Endothelial cell of umbilical vein (primary cell): ENCODE measurements around the gene TTC21A. TPM values are rescaled to one million over a fixed set of nuclear protein-coding genes. Genes with fewer than 3 reads are reported as not detected.

ENCODE experiments used
- BruUV-seq: library from RNA; stranded (reverse); fragments of 400-500 nt; replicated peaks from 2 replicates; lab custom pipeline; 2021; lab: Mats Ljungman, UMichigan
- CTCF ChIA-PET: fragments of 300-600, 350-600 bp; sonication (Branson Sonifier 250); formaldehyde crosslinking; loops from one replicate; lab custom pipeline; 2021; ENCODE audit warnings: antibody characterized with exemption, inconsistent platforms; lab: Charles Lee
- POLR2A ChIA-PET: fragments of 300-600, 350-600 bp; sonication (Branson Sonifier 250); formaldehyde crosslinking; loops from one replicate; lab custom pipeline; 2021; ENCODE audit warnings: antibody characterized with exemption, inconsistent platforms; lab: Charles Lee
- DNase-seq: peaks from one replicate; pipeline ENCODE4 v3.0.0-alpha.2; 2011; ENCODE audit warnings: low read depth, low spot score
- FAIRE-seq: peaks from 2 replicates; lab custom pipeline; 2011; peaks lifted over from hg19 to GRCh38; lab: Jason Lieb, UNC
- H2AFZ ChIP-seq: 2 replicates; pipeline ENCODE4 v1.6.0; 2012; ENCODE audit warnings: low read depth, low read length, control low read depth, inconsistent platforms
- H3K27ac ChIP-seq: 2 replicates; pipeline ENCODE4 v1.5.1; 2011; ENCODE audit warnings: low read depth, mild to moderate bottlenecking, control low read depth, low read length, moderate library complexity; ENCODE audit not compliant: insufficient read depth
- H3K27me3 ChIP-seq, 2 experiments: 2 replicates each; pipeline versions ENCODE4 v1.6.0 to v1.6.1; 2011; ENCODE audit warnings: low read length in 2 of 2, mixed read lengths in 1 of 2; ENCODE audit not compliant: control insufficient read depth in 2 of 2, insufficient read depth in 2 of 2
- H3K36me3 ChIP-seq, 2 experiments: 2 replicates in 1 of 2; 3 replicates in 1 of 2; pipeline ENCODE4 v1.5.1; 2011; ENCODE audit warnings: low read length in 2 of 2, mild to moderate bottlenecking in 1 of 2, moderate library complexity in 1 of 2; ENCODE audit not compliant: control insufficient read depth in 2 of 2, insufficient read depth in 2 of 2; ENCODE audit errors: extremely low read depth in 1 of 2
- H3K4me1 ChIP-seq: 3 replicates; pipeline ENCODE4 v1.5.1; 2011; ENCODE audit warnings: mild to moderate bottlenecking, low read length; ENCODE audit not compliant: control insufficient read depth, insufficient read depth; ENCODE audit errors: extremely low read depth
- H3K4me2 ChIP-seq: 2 replicates; pipeline ENCODE4 v1.6.1; 2011; ENCODE audit warnings: low read length, control low read depth, mixed read lengths; ENCODE audit not compliant: insufficient read depth
- H3K4me3 ChIP-seq, 3 experiments: fragments of 200-600 bp in 1 of 3; sonication (generic), shearing (Covaris generic) in 1 of 3; replicated peaks in 1 of 3; 2 replicates each; pipeline ENCODE4 v1.5.1; 2011 to 2016; ENCODE audit warnings: control low read depth in 3 of 3, low read length in 3 of 3, mild to moderate bottlenecking in 2 of 3, inconsistent platforms in 1 of 3, low read depth in 1 of 3, moderate library complexity in 1 of 3; ENCODE audit not compliant: insufficient read depth in 1 of 3
- H3K79me2 ChIP-seq: 2 replicates; pipeline ENCODE4 v1.6.0; 2012; ENCODE audit warnings: low read length, inconsistent platforms; ENCODE audit not compliant: control insufficient read depth, insufficient read depth
- H3K9ac ChIP-seq: replicated peaks from 2 replicates; pipeline ENCODE3; 2011; ENCODE audit warnings: low read length, control low read depth; ENCODE audit not compliant: insufficient read depth; ENCODE audit errors: extremely low read depth
- H3K9me1 ChIP-seq: replicated peaks from 3 replicates; pipeline ENCODE4 v1.6.0; 2011; ENCODE audit warnings: mild to moderate bottlenecking, low read length; ENCODE audit not compliant: control insufficient read depth, insufficient read depth; ENCODE audit errors: extremely low read depth
- H3K9me3 ChIP-seq: replicated peaks from 2 replicates; pipeline ENCODE4 v1.5.1; 2012; ENCODE audit warnings: low read length, inconsistent platforms; ENCODE audit not compliant: control insufficient read depth, insufficient read depth
- H4K20me1 ChIP-seq: replicated peaks from 2 replicates; pipeline ENCODE3; 2011; ENCODE audit warnings: mild to moderate bottlenecking, low read length; ENCODE audit not compliant: control insufficient read depth, insufficient read depth; ENCODE audit errors: extremely low read depth
- CTCF ChIP-seq, 2 donors: IDR thresholded peaks; 1 replicate in 1 of 2; 2 replicates in 1 of 2; pipeline ENCODE4 v1.5.1; 2011; ENCODE audit warnings: low read length in 2 of 2, mild to moderate bottlenecking in 2 of 2, moderate library complexity in 2 of 2, control low read depth in 1 of 2, inconsistent platforms in 1 of 2, low read depth in 1 of 2; ENCODE audit not compliant: insufficient read depth in 1 of 2; ENCODE audit errors: extremely low read depth in 1 of 2
- FOS ChIP-seq: IDR thresholded peaks from 2 replicates; pipeline ENCODE4 v1.6.1; 2011; ENCODE audit warnings: mild to moderate bottlenecking, low read length, moderate library complexity, borderline replicate concordance; ENCODE audit not compliant: insufficient read depth
- GATA2 ChIP-seq: IDR thresholded peaks from 2 replicates; pipeline ENCODE4 v1.7.0; 2011; ENCODE audit warnings: low read depth, mild to moderate bottlenecking, moderate library complexity, mixed read lengths, low read length; ENCODE audit not compliant: insufficient read length, insufficient read depth
- JUN ChIP-seq: IDR thresholded peaks from 2 replicates; pipeline ENCODE4 v1.6.1; 2011; ENCODE audit warnings: borderline replicate concordance, low read depth; ENCODE audit not compliant: insufficient read length, insufficient read depth
- POLR2A ChIP-seq: IDR thresholded peaks from 2 replicates; pipeline ENCODE4 v1.6.1; 2012; ENCODE audit warnings: low read depth, mild to moderate bottlenecking, control low read depth, low read length
- POLR2AphosphoS5 ChIP-seq: IDR thresholded peaks from 2 replicates; pipeline ENCODE4 v1.6.1; 2012; ENCODE audit warnings: low read depth, mild to moderate bottlenecking, control low read depth, low read length, moderate library complexity; ENCODE audit not compliant: insufficient read depth
- dilution Hi-C: fragments of 300-500 bp; cut with MboI; formaldehyde crosslinking; loops from one replicate; pipeline ENCODE4 v1.15.0; 2019; ENCODE audit warnings: low sequenced_read_pairs; ENCODE audit not compliant: extremely low pct_ligation_motif_present
- intact Hi-C: fragments of 100-400 bp; cut with micrococcal nuclease; formaldehyde crosslinking; loops from one replicate; pipeline ENCODE4 v1.10.0; 2022
- polyA plus RNA-seq, 4 experiments: library from polyadenylated mRNA; depleted of rRNA in 3 of 4; stranded (reverse) in 3 of 4; unstranded in 1 of 4; fragments of >200 nt; gene quantifications; 2 replicates each; pipeline versions ENCODE4 v1.2.1 to v1.2.3, GENCODE V29; 2011 to 2012; ENCODE audit warnings: missing spikeins in 1 of 4
- total RNA-seq: library from RNA; stranded (reverse); gene quantifications from 2 replicates; pipeline ENCODE4 v1.2.3, GENCODE V29; 2021

The TTC21A gene
- total and polyA plus RNA-seq, 2 donors (not counting 3 experiments of a cell fraction or from before 2014, with no cell fraction given) = 4.7 to 7.8 TPM

GRCh38 chr3:39149498-39150147, 42.1 kb downstream of the TTC21A start:
- intact Hi-C loops = loop anchor here (10.0 kb wide), 1 partner anchor 425 kb away; no protein-coding TSS in a partner anchor
- peak overlapping the region; percentile 90 for H3K9ac ChIP-seq
- no peak for FAIRE-seq
- DNase-seq = no peak
- H3K9me3 ChIP-seq = no peaks in the 10 kb centered on the region
- H3K36me3 ChIP-seq = peaks cover 4 to 11% of the 10 kb centered on the region in 2 experiments
- peaks cover 63% of the 10 kb centered on the region for H3K4me1 ChIP-seq
- dilution Hi-C loops = no loop called here
- no peaks in the 10 kb centered on the region for H3K27me3 ChIP-seq
- peak overlapping the region; percentile 94 for H3K27ac ChIP-seq
- ChIA-PET CTCF (interaction anchor here (0.5 to 3.3 kb wide), 6 partner anchors 9 to 346 kb away, joined by 3 to 20 read pairs (median 3); no protein-coding TSS in a partner anchor), POLR2A (no interaction called here)
- H4K20me1 ChIP-seq = no peaks in the 10 kb centered on the region
- TF ChIP-seq POLR2A = no peak
- TF ChIP-seq JUN = no peak
- no peak for TF ChIP-seq CTCF (IDR thresholded peaks at IDR 0.05; ENCODE audit: extremely low read depth in 1 of 2, insufficient read depth in 1 of 2, low read depth in 1 of 2, low read length in 2 of 2)
- TF ChIP-seq FOS = no peak
- TF ChIP-seq GATA2 = no peak
- TF ChIP-seq POLR2AphosphoS5 = no peak
- H3K9me1 ChIP-seq = no peaks in the 10 kb centered on the region
- H2AFZ ChIP-seq = no peak overlapping the region
- H3K4me3 ChIP-seq = no peak overlapping the region
- peaks cover 66% of the 10 kb centered on the region for H3K79me2 ChIP-seq
- BruUV-seq = no TSS peak
- peak overlapping the region; percentile 69 for H3K4me2 ChIP-seq
